GM12892 (cell line): ENCODE data around the gene CHERP.

ENCODE experiments used
- POLR2A ChIP-seq: IDR thresholded peaks from 2 replicates; pipeline ENCODE4 v1.6.1; 2011; ENCODE audit warnings: low read depth, low read length, control low read depth
- TAF1 ChIP-seq: IDR thresholded peaks from 2 replicates; pipeline ENCODE4 v1.6.1; 2011; ENCODE audit warnings: low read depth, mild to moderate bottlenecking, control low read depth, low read length, borderline replicate concordance

- no peak for TF ChIP-seq POLR2A
- no peak for TF ChIP-seq TAF1
Measured at GRCh38 chr19:16579381-16579780, 37.1 kb upstream of the CHERP start.
